Stimulated activated CD8-positive, alpha-beta memory T cell treated with anti-CD3 and anti-CD28 coated beads, Interleukin-12 subunit alpha, Interleukin-12 subunit beta, amount 100 ng/mL, for 1 hour (primary cell): ENCODE data around the gene ZBTB7A.

Source experiments
- DNase-seq: peaks from one replicate; pipeline ENCODE4 v3.0.0-alpha.2; 2020; ENCODE audit warnings: low read depth

Gene ZBTB7A

GRCh38 chr19:4054441-4055208 lies 12.1 kb downstream of the ZBTB7A start:
- no peak for DNase-seq

GRCh38 chr19:4053423-4054324 lies 13.0 kb downstream of the ZBTB7A start:
- no peak for DNase-seq

- DNase-seq: no peak
Measured at GRCh38 chr19:4052993-4053422, 13.7 kb downstream of the ZBTB7A start.

GRCh38 chr19:4052114-4052992 lies 14.3 kb downstream of the ZBTB7A start:
- DNase-seq: no peak

GRCh38 chr19:4051175-4052101 lies 15.3 kb downstream of the ZBTB7A start:
- no peak for DNase-seq

- DNase-seq: no peak
Measured at GRCh38 chr19:4049432-4049831, 17.3 kb downstream of the ZBTB7A start.

GRCh38 chr19:4046946-4047683 lies 19.6 kb downstream of the ZBTB7A start:
- DNase-seq: no peak

GRCh38 chr19:4046362-4046691 lies 20.4 kb downstream of the ZBTB7A start:
- DNase-seq: no peak

- no peak for DNase-seq
Measured at GRCh38 chr19:4045597-4046361, 20.9 kb downstream of the ZBTB7A start.

GRCh38 chr19:4044990-4045465 lies 21.7 kb downstream of the ZBTB7A start:
- DNase-seq: no peak

GRCh38 chr19:4043966-4044715 lies 22.6 kb downstream of the ZBTB7A start:
- DNase-seq: no peak

GRCh38 chr19:4043401-4043800 lies 23.3 kb downstream of the ZBTB7A start:
- DNase-seq: no peak

- DNase-seq: no peak
Measured at GRCh38 chr19:4042731-4043082, 24.0 kb downstream of the ZBTB7A start.

GRCh38 chr19:4042064-4042730 lies 24.5 kb downstream of the ZBTB7A start:
- DNase-seq: no peak

- no peak for DNase-seq
Measured at GRCh38 chr19:4038661-4039423, 27.9 kb downstream of the ZBTB7A start.

GRCh38 chr19:4038057-4038456 lies 28.6 kb downstream of the ZBTB7A start:
- no peak for DNase-seq

- DNase-seq: no peak
Measured at GRCh38 chr19:4037301-4037949, 29.3 kb downstream of the ZBTB7A start.
